ACHN (cell line): ENCODE measurements around the gene CEACAM7.
A peak's percentile ranks its signal among the peaks of the same experiment; 100 is the strongest.

ENCODE experiments used
- DNase-seq: peaks from one replicate; pipeline ENCODE4 v3.0.0-alpha.2; 2015
- in situ Hi-C: cut with HindIII; loops from 2 replicates; pipeline ENCODE4 v1.10.0; 2017; ENCODE audit warnings: low sequenced_read_pairs, low pct_ligation_motif_present, low pct_unique_long_range_greater_than_20kb

Gene CEACAM7

GRCh38 chr19:41702171-41702651 is 14.1 kb upstream of the CEACAM7 start:
- DNase-seq = peak; percentile 82
- in situ Hi-C loops = no loop called here

GRCh38 chr19:41701401-41702075 is 13.5 kb upstream of the CEACAM7 start:
- peak; percentile 49 for DNase-seq
- in situ Hi-C loops = no loop called here

GRCh38 chr19:41700381-41701195 is 12.5 kb upstream of the CEACAM7 start:
- no peak for DNase-seq
- in situ Hi-C loops = no loop called here

GRCh38 chr19:41699968-41700323 is 11.9 kb upstream of the CEACAM7 start:
- no peak for DNase-seq
- in situ Hi-C loops = loop anchor here (10.0 kb wide), 1 partner anchor 55 kb away; no protein-coding TSS in a partner anchor

- in situ Hi-C loops = loop anchor here (10.0 kb wide), 1 partner anchor 55 kb away; no protein-coding TSS in a partner anchor
Measured at GRCh38 chr19:41699231-41699967, 11.3 kb upstream of the CEACAM7 start.

GRCh38 chr19:41698746-41699230 is 10.7 kb upstream of the CEACAM7 start:
- DNase-seq = no peak
- in situ Hi-C loops = loop anchor here (10.0 kb wide), 1 partner anchor 54 kb away; no protein-coding TSS in a partner anchor

More at GRCh38 chr19:41699231-41699967, 11.3 kb upstream of the CEACAM7 start:
- DNase-seq = no peak

- in situ Hi-C loops = loop anchor here (10.0 kb wide), 1 partner anchor 53 kb away; no protein-coding TSS in a partner anchor
- DNase-seq = no peak
Measured at GRCh38 chr19:41697198-41697855, 9.3 kb upstream of the CEACAM7 start.

GRCh38 chr19:41696402-41697197 is 8.5 kb upstream of the CEACAM7 start:
- in situ Hi-C loops = loop anchor here (10.0 kb wide), 1 partner anchor 52 kb away; no protein-coding TSS in a partner anchor
- peak; percentile 21 for DNase-seq

- in situ Hi-C loops = loop anchor here (10.0 kb wide), 1 partner anchor 51 kb away; no protein-coding TSS in a partner anchor
Measured at GRCh38 chr19:41695745-41696144, 7.7 kb upstream of the CEACAM7 start.

GRCh38 chr19:41694831-41695635 is 7.0 kb upstream of the CEACAM7 start:
- no peak for DNase-seq
- in situ Hi-C loops = loop anchor here (10.0 kb wide), 1 partner anchor 50 kb away; no protein-coding TSS in a partner anchor

More at GRCh38 chr19:41695745-41696144, 7.7 kb upstream of the CEACAM7 start:
- no peak for DNase-seq

GRCh38 chr19:41694196-41694595 is 6.1 kb upstream of the CEACAM7 start:
- in situ Hi-C loops = loop anchor here (10.0 kb wide), 1 partner anchor 49 kb away; no protein-coding TSS in a partner anchor

GRCh38 chr19:41691268-41691970 is 3.3 kb upstream of the CEACAM7 start:
- no peak for DNase-seq
- in situ Hi-C loops = loop anchor here (10.0 kb wide), 1 partner anchor 47 kb away; no protein-coding TSS in a partner anchor

More at GRCh38 chr19:41694196-41694595, 6.1 kb upstream of the CEACAM7 start:
- DNase-seq = no peak

GRCh38 chr19:41690801-41691065 is 2.7 kb upstream of the CEACAM7 start:
- in situ Hi-C loops = loop anchor here (10.0 kb wide), 1 partner anchor 46 kb away; no protein-coding TSS in a partner anchor
- no peak for DNase-seq

GRCh38 chr19:41689993-41690800 is 2.1 kb upstream of the CEACAM7 start:
- in situ Hi-C loops = loop anchor here (10.0 kb wide), 1 partner anchor 45 kb away; no protein-coding TSS in a partner anchor

GRCh38 chr19:41688687-41689086 is 617 bp upstream of the CEACAM7 start:
- in situ Hi-C loops = no loop called here
- no peak for DNase-seq

More at GRCh38 chr19:41689993-41690800, 2.1 kb upstream of the CEACAM7 start:
- DNase-seq = no peak
